H7 (cell line): ENCODE data around the gene MIP. TPM values are rescaled to one million over a fixed set of nuclear protein-coding genes. Genes with fewer than 3 reads are reported as not detected.

Source experiments
- DNase-seq: peaks from one replicate; pipeline ENCODE4 v3.0.0; 2012
- H3K27me3 ChIP-seq: 2 replicates; pipeline ENCODE4 v1.6.0; 2011; ENCODE audit warnings: mild to moderate bottlenecking, low read length; ENCODE audit not compliant: control insufficient read depth, insufficient read depth
- H3K36me3 ChIP-seq: replicated peaks from 2 replicates; pipeline ENCODE4 v1.5.1; 2011; ENCODE audit warnings: low read length; ENCODE audit not compliant: control insufficient read depth, insufficient read depth
- H3K4me3 ChIP-seq: 2 replicates; pipeline ENCODE4 v1.5.1; 2011; ENCODE audit warnings: low read depth, mild to moderate bottlenecking, control low read depth, low read length, moderate library complexity; ENCODE audit not compliant: insufficient read depth
- total RNA-seq: library from RNA; depleted of rRNA; stranded (reverse); fragments of >200 nt; shearing (Covaris generic); gene quantifications from 2 replicates; pipeline ENCODE4 v1.2.3, GENCODE V29; 2014

Gene MIP
- total RNA-seq, 1 experiment from 2014 or later, result not detected

- Histone ChIP-seq H3K27me3 (no peaks in the 10 kb centered on the region), H3K4me3 (no peak overlapping the region), H3K36me3 (peaks cover 3% of the 10 kb centered on the region)
- no peak for DNase-seq
Measured at GRCh38 chr12:56477521-56478225, 23.2 kb upstream of the MIP start.

GRCh38 chr12:56476972-56477432, 22.5 kb upstream of the MIP start:
- H3K4me3 ChIP-seq, result no peak overlapping the region
- peaks cover 4% of the 10 kb centered on the region for H3K36me3 ChIP-seq
- no peaks in the 10 kb centered on the region for H3K27me3 ChIP-seq
- DNase-seq, result no peak

- H3K4me3 ChIP-seq, result no peak overlapping the region
- DNase-seq, result no peak
- H3K27me3 ChIP-seq, result no peaks in the 10 kb centered on the region
- peaks cover 8% of the 10 kb centered on the region for H3K36me3 ChIP-seq
Measured at GRCh38 chr12:56476143-56476542, 21.7 kb upstream of the MIP start.

- H3K27me3 ChIP-seq, result no peaks in the 10 kb centered on the region
- peaks cover 18% of the 10 kb centered on the region for H3K36me3 ChIP-seq
- H3K4me3 ChIP-seq, result no peak overlapping the region
- no peak for DNase-seq
Measured at GRCh38 chr12:56474389-56474788, 19.9 kb upstream of the MIP start.

GRCh38 chr12:56469007-56469930, 14.8 kb upstream of the MIP start:
- no peaks in the 10 kb centered on the region for H3K27me3 ChIP-seq
- peak overlapping the region; percentile 69 for H3K4me3 ChIP-seq
- DNase-seq, result no peak
- peaks cover 19% of the 10 kb centered on the region for H3K36me3 ChIP-seq

GRCh38 chr12:56468216-56469006, 14.0 kb upstream of the MIP start, which contains the start of gene SPRYD4:
TSS of gene SPRYD4 (plus strand) at chr12:56468578. CDS start at chr12:56468592, 14 bp downstream.
- no peaks in the 10 kb centered on the region for H3K27me3 ChIP-seq
- peaks cover 19% of the 10 kb centered on the region for H3K36me3 ChIP-seq
- DNase-seq, result peak; percentile 96
- H3K4me3 ChIP-seq, result peak within 1 kb of the TSS; percentile 69

- Histone ChIP-seq H3K27me3 (no peaks in the 10 kb centered on the region), H3K36me3 (no peaks in the 10 kb centered on the region), H3K4me3 (no peak overlapping the region)
- peak; percentile 68 for DNase-seq
Measured at GRCh38 chr12:56462565-56462964, 8.1 kb upstream of the MIP start.

GRCh38 chr12:56461235-56462159, 7.0 kb upstream of the MIP start:
- no peak for DNase-seq
- H3K36me3 ChIP-seq, result no peaks in the 10 kb centered on the region

GRCh38 chr12:56457817-56458216, 3.4 kb upstream of the MIP start:
- Histone ChIP-seq H3K36me3 (no peaks in the 10 kb centered on the region), H3K27me3 (no peaks in the 10 kb centered on the region), H3K4me3 (no peak overlapping the region)
- no peak for DNase-seq

More at GRCh38 chr12:56461235-56462159, 7.0 kb upstream of the MIP start:
- no peaks in the 10 kb centered on the region for H3K27me3 ChIP-seq
- no peak overlapping the region for H3K4me3 ChIP-seq

GRCh38 chr12:56451147-56451546, 3.3 kb downstream of the MIP start:
- no peaks in the 10 kb centered on the region for H3K36me3 ChIP-seq
- DNase-seq, result no peak

GRCh38 chr12:56450241-56450640, 4.2 kb downstream of the MIP start:
- DNase-seq, result no peak
- H3K27me3 ChIP-seq, result no peaks in the 10 kb centered on the region
- no peaks in the 10 kb centered on the region for H3K36me3 ChIP-seq
- no peak overlapping the region for H3K4me3 ChIP-seq

More at GRCh38 chr12:56451147-56451546, 3.3 kb downstream of the MIP start:
- H3K4me3 ChIP-seq, result no peak overlapping the region
- no peaks in the 10 kb centered on the region for H3K27me3 ChIP-seq

GRCh38 chr12:56449622-56449984, 4.9 kb downstream of the MIP start:
- H3K36me3 ChIP-seq, result no peaks in the 10 kb centered on the region; the same call in 1 of the 2 replicates
- DNase-seq, result no peak
- peak overlapping the region; percentile 69 for H3K4me3 ChIP-seq
- H3K27me3 ChIP-seq, result no peaks in the 10 kb centered on the region

- DNase-seq, result peak; percentile 97
- Histone ChIP-seq H3K27me3 (no peaks in the 10 kb centered on the region), H3K4me3 (peak within 1 kb of the TSS; percentile 69), H3K36me3 (no peaks in the 10 kb centered on the region; the same call in 1 of the 2 replicates)
Measured at GRCh38 chr12:56448860-56449621, 5.4 kb downstream of the MIP start, which contains the start of gene TIMELESS. TSS of gene TIMELESS (minus strand) at chr12:56449426. CDS start at chr12:56434170, 15,256 bp downstream.
